ENCODE results near the gene DNAH6. TPM values are rescaled to one million over a fixed set of nuclear protein-coding genes. Genes with fewer than 3 reads are reported as not detected.
A peak's percentile ranks its signal among the peaks of the same experiment; 100 is the strongest.

Gene DNAH6
- total RNA-seq, 1 donor from 2014 or later = 6.3 TPM

- Histone ChIP-seq H3K27me3 (ENCODE audit: low read depth) (no peaks in the 10 kb centered on the region), H3K4me1 (peaks cover 16% of the 10 kb centered on the region), H3K27ac (peak overlapping the region; percentile 61), H3K4me3 (no peak overlapping the region), H3K9me3 (no peaks in the 10 kb centered on the region), H3K36me3 (no peaks in the 10 kb centered on the region)
- no peak for TF ChIP-seq CTCF (IDR thresholded peaks at IDR 0.05)
- ATAC-seq (peak; percentile 16 to 20), DNase-seq (no peak)
- intact Hi-C loops (cut with DNase I) = no loop called here
Measured at GRCh38 chr2:84846741-84847142, 330.4 kb downstream of the DNAH6 start.

- intact Hi-C loops (cut with DNase I) = no loop called here
- ATAC-seq = no peak
Measured at GRCh38 chr2:84847326-84848050, 331.2 kb downstream of the DNAH6 start.

DNA sequence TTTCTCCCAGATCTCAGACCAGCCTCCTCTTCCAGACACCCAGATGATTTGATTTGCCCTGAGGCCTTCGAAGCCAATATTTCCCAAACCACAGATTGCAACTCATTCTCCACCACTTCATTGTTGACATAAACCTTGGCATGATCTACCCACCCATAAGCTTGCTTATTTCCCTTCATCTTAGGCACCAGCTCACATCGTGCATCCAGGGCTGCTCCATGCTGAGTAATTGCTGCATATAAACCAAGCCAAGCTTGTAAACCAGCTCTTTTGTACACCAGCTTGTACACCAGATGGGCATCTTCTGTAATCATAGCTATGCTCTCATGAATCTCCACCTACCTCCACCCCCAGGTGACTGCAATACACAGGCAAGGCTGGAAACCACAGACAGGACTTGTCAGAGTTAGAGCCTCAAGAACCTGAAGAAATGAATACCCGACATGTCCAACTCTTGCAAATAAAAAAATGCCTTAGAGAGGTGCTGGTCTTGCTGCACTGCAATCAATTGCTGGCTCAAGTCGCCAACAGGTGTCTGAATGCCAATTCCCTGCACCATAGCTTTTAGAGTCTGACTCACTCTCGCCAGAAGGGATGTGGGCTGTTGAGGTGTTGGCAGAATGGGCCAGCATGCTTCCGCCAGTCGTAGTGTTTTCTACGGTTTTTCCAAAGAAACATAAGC is 333.1 kb downstream of the DNAH6 start:
- Histone ChIP-seq H3K9me3 (no peaks in the 10 kb centered on the region), H3K27ac (no peak overlapping the region), H3K4me3 (no peak overlapping the region), H3K27me3 (ENCODE audit: low read depth) (no peaks in the 10 kb centered on the region), H3K4me1 (peaks cover 16% of the 10 kb centered on the region), H3K36me3 (no peaks in the 10 kb centered on the region)
- DNase-seq (no peak), ATAC-seq (no peak)
- intact Hi-C loops (cut with DNase I) = no loop called here
- no peak for TF ChIP-seq CTCF (IDR thresholded peaks at IDR 0.05)

More at GRCh38 chr2:84847326-84848050, 331.2 kb downstream of the DNAH6 start:
- no peaks in the 10 kb centered on the region for H3K27me3 ChIP-seq (ENCODE audit: low read depth)
- H3K36me3 ChIP-seq = no peaks in the 10 kb centered on the region
- no peak for TF ChIP-seq CTCF (IDR thresholded peaks at IDR 0.05)
- no peak for DNase-seq
- H3K9me3 ChIP-seq = no peaks in the 10 kb centered on the region
- H3K27ac ChIP-seq = no peak overlapping the region
- H3K4me3 ChIP-seq = no peak overlapping the region
- peaks cover 16% of the 10 kb centered on the region for H3K4me1 ChIP-seq

- Histone ChIP-seq H3K4me3 (no peak overlapping the region), H3K27me3 (ENCODE audit: low read depth) (no peaks in the 10 kb centered on the region), H3K4me1 (peaks cover 16% of the 10 kb centered on the region), H3K27ac (no peak overlapping the region), H3K9me3 (no peaks in the 10 kb centered on the region), H3K36me3 (no peaks in the 10 kb centered on the region)
- no peak for TF ChIP-seq CTCF (IDR thresholded peaks at IDR 0.05)
- DNase-seq (no peak), ATAC-seq (no peak)
- intact Hi-C loops (cut with DNase I) = no loop called here
Measured at GRCh38 chr2:84850471-84850870, 334.2 kb downstream of the DNAH6 start.

- intact Hi-C loops (cut with DNase I) = no loop called here
- ATAC-seq (no peak), DNase-seq (no peak)
- Histone ChIP-seq H3K9me3 (no peaks in the 10 kb centered on the region), H3K27ac (no peak overlapping the region), H3K27me3 (ENCODE audit: low read depth) (no peaks in the 10 kb centered on the region), H3K4me3 (no peak overlapping the region), H3K36me3 (no peaks in the 10 kb centered on the region), H3K4me1 (peaks cover 10% of the 10 kb centered on the region)
- no peak for TF ChIP-seq CTCF (IDR thresholded peaks at IDR 0.05)
Measured at GRCh38 chr2:84851876-84852275, 335.6 kb downstream of the DNAH6 start.

All from lower lobe of right lung (tissue), 2 donors.